ENCODE results near the gene TEX53. TPM values are rescaled to one million over a fixed set of nuclear protein-coding genes. Genes with fewer than 3 reads are reported as not detected.

Gene TEX53
- total RNA-seq, 1 donor from 2014 or later, result not detected

GRCh38 chr9:114641967-114642366 is 15.6 kb downstream of the TEX53 start:
- no peak for TF ChIP-seq CTCF (conservative IDR thresholded peaks at IDR 0.05)
- no peaks in the 10 kb centered on the region for H3K9me3 Mint-ChIP-seq
- H3K27me3 Mint-ChIP-seq, result no peaks in the 10 kb centered on the region
- H3K36me3 Mint-ChIP-seq, result peaks cover 11% of the 10 kb centered on the region
- H3K27ac Mint-ChIP-seq, result no peak overlapping the region
- DNase-seq (ENCODE audit: extremely low spot score, unreplicated experiment), result no peak
- H3K4me1 Mint-ChIP-seq (ENCODE audit: unreplicated experiment), result no peaks in the 10 kb centered on the region
- no peak overlapping the region for H3K4me3 Mint-ChIP-seq

- Mint-ChIP-seq H3K9me3 (no peaks in the 10 kb centered on the region), H3K27me3 (no peaks in the 10 kb centered on the region), H3K4me1 (ENCODE audit: unreplicated experiment) (no peaks in the 10 kb centered on the region), H3K36me3 (peaks cover 12% of the 10 kb centered on the region), H3K4me3 (no peak overlapping the region), H3K27ac (no peak overlapping the region)
- no peak for DNase-seq (ENCODE audit: extremely low spot score, unreplicated experiment)
- no peak for TF ChIP-seq CTCF (conservative IDR thresholded peaks at IDR 0.05)
Measured at GRCh38 chr9:114638404-114638803, 19.2 kb downstream of the TEX53 start.

- TF ChIP-seq CTCF (conservative IDR thresholded peaks at IDR 0.05), result no peak
- peaks cover 8% of the 10 kb centered on the region for H3K36me3 Mint-ChIP-seq
- H3K27ac Mint-ChIP-seq, result no peak overlapping the region
- DNase-seq (ENCODE audit: extremely low spot score, unreplicated experiment), result no peak
- no peaks in the 10 kb centered on the region for H3K9me3 Mint-ChIP-seq
- H3K4me1 Mint-ChIP-seq (ENCODE audit: unreplicated experiment), result no peaks in the 10 kb centered on the region
- H3K27me3 Mint-ChIP-seq, result no peaks in the 10 kb centered on the region
- H3K4me3 Mint-ChIP-seq, result no peak overlapping the region
Measured at GRCh38 chr9:114634387-114634786, 23.2 kb downstream of the TEX53 start.

GRCh38 chr9:114633438-114634089 is 24.0 kb downstream of the TEX53 start:
- no peaks in the 10 kb centered on the region for H3K4me1 Mint-ChIP-seq (ENCODE audit: unreplicated experiment)
- no peak for DNase-seq (ENCODE audit: extremely low spot score, unreplicated experiment)
- H3K27me3 Mint-ChIP-seq, result no peaks in the 10 kb centered on the region
- H3K36me3 Mint-ChIP-seq, result peaks cover 10% of the 10 kb centered on the region
- no peak overlapping the region for H3K4me3 Mint-ChIP-seq
- H3K9me3 Mint-ChIP-seq, result no peaks in the 10 kb centered on the region
- no peak overlapping the region for H3K27ac Mint-ChIP-seq
- no peak for TF ChIP-seq CTCF (conservative IDR thresholded peaks at IDR 0.05)

GRCh38 chr9:114631166-114631565 is 26.4 kb downstream of the TEX53 start:
- peaks cover 9% of the 10 kb centered on the region for H3K36me3 Mint-ChIP-seq
- peaks cover 3% of the 10 kb centered on the region for H3K4me1 Mint-ChIP-seq (ENCODE audit: unreplicated experiment)
- H3K4me3 Mint-ChIP-seq, result no peak overlapping the region
- no peaks in the 10 kb centered on the region for H3K9me3 Mint-ChIP-seq
- TF ChIP-seq CTCF (conservative IDR thresholded peaks at IDR 0.05), result no peak
- H3K27me3 Mint-ChIP-seq, result no peaks in the 10 kb centered on the region
- no peak for DNase-seq (ENCODE audit: extremely low spot score, unreplicated experiment)
- no peak overlapping the region for H3K27ac Mint-ChIP-seq
